Esophagus squamous epithelium (tissue), 4 donors: ENCODE data around the gene USH1C.

ENCODE experiments used
- POLR2A ChIP-seq, 4 donors: fragments of 450-650 bp; IDR thresholded peaks; one replicate each; pipeline ENCODE4 v1.6.1; 2017; ENCODE audit warnings: antibody characterized with exemption in 4 of 4, mild to moderate bottlenecking in 4 of 4, moderate library complexity in 3 of 4
- TF ChIP-seq, protein P1 (sequence below), 6 experiments: fragments of 450-650 bp in 4 of 6; fragments of 200-600 bp in 2 of 6; sonication (generic) in 2 of 6; IDR thresholded peaks; one replicate each; pipeline ENCODE4 v1.5.1; 2016 to 2019; ENCODE audit warnings: antibody characterized with exemption in 6 of 6, mild to moderate bottlenecking in 4 of 6, moderate library complexity in 4 of 6

- TF ChIP-seq, protein P1, sequence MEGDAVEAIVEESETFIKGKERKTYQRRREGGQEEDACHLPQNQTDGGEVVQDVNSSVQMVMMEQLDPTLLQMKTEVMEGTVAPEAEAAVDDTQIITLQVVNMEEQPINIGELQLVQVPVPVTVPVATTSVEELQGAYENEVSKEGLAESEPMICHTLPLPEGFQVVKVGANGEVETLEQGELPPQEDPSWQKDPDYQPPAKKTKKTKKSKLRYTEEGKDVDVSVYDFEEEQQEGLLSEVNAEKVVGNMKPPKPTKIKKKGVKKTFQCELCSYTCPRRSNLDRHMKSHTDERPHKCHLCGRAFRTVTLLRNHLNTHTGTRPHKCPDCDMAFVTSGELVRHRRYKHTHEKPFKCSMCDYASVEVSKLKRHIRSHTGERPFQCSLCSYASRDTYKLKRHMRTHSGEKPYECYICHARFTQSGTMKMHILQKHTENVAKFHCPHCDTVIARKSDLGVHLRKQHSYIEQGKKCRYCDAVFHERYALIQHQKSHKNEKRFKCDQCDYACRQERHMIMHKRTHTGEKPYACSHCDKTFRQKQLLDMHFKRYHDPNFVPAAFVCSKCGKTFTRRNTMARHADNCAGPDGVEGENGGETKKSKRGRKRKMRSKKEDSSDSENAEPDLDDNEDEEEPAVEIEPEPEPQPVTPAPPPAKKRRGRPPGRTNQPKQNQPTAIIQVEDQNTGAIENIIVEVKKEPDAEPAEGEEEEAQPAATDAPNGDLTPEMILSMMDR (IDR thresholded peaks at IDR 0.05), result no peak
- TF ChIP-seq POLR2A (IDR thresholded peaks at IDR 0.05), result no peak
Measured at GRCh38 chr11:17500673-17501072, 43.5 kb downstream of the USH1C start.
